Occipital lobe (tissue), 2 donors: ENCODE measurements around the gene AGFG2. TPM values are rescaled to one million over a fixed set of nuclear protein-coding genes. Genes with fewer than 3 reads are reported as not detected.

ENCODE experiments used
- DNase-seq: peaks from one replicate; lab custom pipeline; 2025; lab: John Stamatoyannopoulos, UW
- total RNA-seq: library from RNA; depleted of rRNA; stranded (reverse); fragments of >200 nt; gene quantifications from one replicate; pipeline ENCODE4 v1.2.3, GENCODE V29; 2014

Gene AGFG2
- total RNA-seq, 1 donor from 2014 or later, result 2.0 TPM

DNA sequence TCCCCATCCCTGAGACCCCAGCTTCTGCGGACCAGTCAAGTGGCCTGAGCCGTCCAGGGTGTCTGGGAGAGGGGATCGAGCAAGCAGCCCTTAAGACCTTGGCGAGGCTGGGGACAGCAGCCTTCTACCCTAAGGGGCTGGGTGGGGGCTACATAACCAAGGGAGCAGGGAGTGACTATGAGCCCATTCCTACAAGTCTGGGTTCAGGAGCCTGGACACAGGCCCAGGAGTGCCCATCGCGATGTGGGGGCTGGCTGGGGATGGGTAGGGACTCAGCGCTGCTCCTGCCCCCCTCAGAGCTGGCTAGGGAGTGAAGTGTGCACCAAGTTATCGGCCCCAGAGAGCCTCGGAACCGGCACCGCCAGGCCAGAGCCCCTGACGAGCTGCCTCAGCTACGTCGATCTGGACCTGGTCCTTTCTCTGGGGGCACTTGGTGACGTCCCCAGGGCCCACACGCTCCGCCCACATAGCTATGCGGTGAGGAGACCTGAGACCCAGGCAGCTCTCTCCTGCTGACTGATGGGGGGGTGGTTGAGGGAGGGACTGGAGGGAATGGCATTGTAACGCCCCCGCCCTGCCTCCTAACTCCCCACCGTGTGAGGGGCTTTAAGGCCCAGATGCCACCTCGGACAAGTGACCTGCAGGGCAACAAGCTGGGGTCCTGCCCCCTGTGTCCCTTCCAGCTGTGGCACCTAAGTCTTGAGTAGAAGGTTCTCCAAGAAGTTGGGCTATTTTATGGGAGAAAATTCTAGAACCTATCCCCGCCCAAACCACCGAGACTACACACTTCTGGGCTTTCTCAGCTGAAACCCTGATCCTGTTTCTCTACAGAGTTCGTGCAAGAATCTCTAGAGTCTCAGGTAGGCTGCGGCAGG, 32.2 kb downstream of the AGFG2 start:
- no peak for DNase-seq

DNA sequence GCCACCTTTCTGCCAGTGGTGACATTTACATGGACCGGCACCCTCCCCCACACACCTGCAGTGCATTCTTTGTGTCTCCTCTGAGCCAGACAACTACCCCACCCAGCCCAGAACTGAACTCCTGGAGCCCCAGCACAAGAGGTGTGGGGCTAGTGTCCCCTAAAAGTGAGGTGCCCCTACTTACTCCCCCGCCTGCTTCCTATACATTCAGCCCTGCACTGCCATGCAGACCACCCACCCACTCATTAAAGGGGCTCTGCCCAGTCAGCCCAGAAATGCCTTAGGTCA, 32.8 kb downstream of the AGFG2 start:
- no peak for DNase-seq

DNA sequence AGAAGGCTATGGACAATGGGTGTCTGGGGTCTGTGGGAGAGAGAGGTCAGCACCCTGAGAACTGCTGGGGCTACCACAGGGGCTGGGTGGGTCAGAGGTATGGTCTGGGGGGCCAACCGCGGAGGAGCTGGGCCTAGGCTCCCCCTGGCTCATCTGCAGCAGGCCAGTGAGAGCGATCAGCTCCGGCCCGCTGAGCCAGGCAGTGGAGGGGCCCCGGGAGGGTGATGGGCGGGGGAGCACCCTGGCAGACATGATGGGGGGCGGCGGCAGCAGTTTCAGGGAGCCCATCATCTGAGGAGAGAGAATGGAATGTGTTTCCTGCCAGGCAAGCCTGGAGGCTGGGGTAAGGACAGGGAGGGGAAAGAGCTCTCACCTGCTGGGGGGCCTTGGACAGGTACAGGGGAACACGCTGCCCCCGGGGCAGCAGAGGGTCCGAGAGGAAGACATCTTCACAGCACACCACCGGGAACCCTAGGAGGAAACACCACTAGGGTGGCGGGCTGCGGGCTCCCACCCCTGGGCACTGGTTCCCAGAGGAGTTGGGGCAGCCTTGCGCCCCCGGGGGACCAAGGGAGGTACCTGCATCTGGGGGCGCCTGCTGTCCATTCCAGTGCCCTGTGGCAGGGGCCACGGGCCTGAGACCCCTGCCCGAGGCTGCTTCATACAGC, 33.4 kb downstream of the AGFG2 start:
- DNase-seq, result no peak

DNA sequence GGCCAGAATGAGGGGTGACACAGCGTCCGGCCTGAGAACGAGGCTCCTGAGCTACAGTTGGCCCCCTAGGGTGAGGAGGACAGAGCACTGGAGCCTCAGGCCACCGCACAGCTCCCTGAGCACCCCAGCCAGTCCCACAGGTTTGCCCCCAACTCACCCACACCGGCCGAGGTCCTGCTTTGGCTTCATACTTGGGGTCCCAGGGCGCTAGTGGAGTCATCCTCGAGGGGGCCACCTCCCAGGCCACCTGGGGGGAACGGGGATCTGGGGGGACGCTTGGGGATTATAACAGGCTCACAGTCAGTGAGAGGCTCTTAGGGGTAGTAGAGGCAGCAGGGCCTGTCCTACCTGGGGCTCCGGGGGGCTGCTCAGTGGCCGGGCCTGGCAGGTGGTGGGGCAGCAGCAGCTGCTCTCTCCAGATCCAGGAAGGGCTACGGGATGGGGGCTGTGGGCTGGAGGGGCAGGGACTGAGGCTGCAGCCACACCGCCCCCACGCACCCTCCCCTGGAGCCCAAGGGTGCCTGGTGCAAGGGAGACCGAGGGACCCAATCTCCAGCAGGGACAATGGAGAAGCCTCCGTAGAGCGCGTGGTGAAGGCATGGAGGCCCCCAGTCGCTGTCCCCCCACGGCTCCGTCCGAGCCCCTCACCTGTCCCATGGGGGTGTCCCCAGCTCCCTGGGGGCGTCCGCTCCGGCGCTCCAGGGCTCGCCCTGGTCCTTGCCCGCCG, 34.1 kb downstream of the AGFG2 start:
- DNase-seq, result no peak

DNA sequence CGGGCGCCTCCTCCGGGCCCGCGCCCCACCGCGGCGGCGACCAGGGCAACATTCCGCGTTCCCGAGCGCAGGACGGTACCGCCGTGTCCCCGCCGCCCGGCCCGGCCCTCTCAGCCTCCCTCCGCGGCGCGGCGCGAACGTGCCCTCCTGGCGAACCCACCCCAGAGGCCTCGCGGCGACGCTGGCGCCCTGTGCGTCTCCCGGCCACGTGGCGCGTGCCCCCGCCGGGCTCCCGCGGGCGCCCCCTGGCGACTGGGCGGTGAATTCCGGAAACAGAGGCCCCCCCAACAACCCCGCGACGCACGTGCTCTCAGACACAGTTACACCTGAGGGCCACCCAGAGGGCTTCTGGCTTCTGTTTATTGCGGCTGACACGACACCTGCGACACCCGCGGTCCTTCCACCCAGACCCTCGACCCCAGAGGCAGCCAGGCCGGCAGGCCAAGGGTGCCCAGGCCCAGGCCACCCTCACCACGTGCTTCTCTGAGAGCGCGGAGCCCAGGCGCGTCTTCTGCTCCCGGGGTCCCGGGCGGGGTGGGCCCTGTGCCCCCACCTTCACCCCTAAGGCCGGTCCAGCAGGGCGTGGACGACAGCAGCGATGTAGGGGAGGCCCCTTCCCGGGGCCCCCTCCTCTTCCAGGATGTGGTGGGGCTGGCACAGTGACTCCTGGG, 34.8 kb downstream of the AGFG2 start, which contains the start of gene SAP25:
Gene SAP25 (minus strand): TSS at position 210 of the 671 bp plus-strand sequence. CDS start 158 bp downstream, at position 52.
- no peak for DNase-seq

DNA sequence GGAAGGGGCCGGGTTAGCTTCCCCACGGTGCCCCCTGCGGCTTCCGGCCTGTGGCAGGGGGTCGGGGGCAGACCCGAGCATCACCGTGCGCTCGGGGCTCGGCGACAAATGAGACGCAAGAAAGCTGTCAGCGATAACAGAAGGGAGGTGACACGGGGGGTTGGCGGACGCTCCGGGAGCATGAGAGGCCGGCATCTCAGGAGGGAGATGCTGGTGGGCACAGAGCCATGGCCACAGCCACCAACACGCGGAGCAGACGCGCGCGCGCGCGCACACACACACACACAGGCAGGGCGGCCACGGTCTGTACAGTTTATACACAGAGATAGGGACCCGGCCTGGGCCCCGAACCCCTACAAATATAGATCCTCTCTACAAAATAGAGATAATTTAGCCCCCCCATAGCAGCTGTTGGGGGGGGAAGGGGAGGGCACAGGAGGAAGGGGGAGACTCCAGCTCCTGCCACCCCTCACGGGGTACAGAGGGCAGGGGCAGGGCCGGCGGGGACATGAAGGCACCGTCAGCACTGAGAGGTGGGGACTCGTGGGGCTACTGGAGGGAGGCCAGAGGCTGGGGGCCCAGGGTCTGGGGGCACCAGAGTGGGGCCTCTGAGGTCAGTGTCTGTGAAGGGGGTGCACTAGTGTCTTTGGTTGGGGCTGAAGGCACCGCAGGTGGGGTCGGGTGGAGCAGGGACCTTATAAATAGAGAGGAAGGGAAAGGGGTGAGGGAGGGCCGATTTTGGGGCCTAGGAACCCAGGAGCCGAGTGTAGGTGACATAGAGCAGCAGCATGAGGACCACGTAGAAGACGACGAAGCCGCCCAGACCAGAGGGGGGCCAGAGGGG, 35.6 kb downstream of the AGFG2 start:
- no peak for DNase-seq

DNA sequence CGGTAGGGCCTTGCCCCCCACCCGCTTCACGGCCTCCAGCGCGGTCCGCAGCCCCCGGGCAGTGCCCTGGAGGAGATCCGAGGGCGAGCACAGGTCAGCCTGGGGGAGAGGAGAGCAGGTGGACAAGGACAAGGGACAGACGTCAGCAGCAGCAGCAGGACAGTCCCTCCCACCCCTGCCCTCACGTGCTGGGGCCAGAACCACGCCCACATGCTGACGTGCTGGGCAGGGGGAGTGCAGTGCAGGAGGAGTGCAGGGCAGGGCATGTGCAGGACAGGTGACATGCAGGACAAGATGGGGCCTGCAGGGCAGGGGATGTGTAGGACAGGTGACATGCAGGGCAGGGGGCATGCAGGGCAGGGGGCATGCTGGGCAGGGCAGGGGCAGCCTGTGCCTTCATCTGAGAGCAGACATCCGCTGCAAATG, 36.2 kb downstream of the AGFG2 start:
- DNase-seq, result no peak

DNA sequence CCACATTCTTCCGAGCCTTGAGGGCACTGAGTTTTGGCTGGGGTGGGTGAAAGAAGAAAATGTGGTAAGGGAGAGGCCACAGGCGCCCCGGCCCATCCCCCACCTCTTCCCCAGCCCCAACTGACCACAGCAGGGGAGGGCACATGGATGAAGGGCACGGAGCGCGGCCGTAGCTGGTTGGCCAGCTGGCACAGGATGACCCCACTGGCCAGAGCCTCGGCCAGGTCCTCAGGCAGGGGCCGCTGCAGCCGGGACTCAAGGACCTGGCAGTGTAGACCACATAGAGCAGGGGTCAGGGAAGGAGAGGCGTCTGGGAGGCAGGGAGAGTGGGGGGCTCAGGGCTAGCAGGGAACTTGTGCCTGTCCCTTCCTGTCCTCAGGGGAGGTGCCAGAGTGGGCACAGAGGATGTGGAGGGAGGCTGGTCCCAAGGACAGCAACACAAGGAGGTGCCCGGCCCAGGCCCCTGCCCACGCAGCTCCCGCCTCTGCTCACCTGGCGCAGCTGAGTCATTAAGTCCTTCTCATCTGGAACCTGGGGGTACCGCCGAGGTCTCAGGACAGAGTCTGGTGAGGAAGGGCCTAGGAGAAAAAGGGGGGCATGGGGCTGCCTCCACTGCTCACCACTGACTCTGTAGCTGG, 36.9 kb downstream of the AGFG2 start:
- DNase-seq, result no peak

DNA sequence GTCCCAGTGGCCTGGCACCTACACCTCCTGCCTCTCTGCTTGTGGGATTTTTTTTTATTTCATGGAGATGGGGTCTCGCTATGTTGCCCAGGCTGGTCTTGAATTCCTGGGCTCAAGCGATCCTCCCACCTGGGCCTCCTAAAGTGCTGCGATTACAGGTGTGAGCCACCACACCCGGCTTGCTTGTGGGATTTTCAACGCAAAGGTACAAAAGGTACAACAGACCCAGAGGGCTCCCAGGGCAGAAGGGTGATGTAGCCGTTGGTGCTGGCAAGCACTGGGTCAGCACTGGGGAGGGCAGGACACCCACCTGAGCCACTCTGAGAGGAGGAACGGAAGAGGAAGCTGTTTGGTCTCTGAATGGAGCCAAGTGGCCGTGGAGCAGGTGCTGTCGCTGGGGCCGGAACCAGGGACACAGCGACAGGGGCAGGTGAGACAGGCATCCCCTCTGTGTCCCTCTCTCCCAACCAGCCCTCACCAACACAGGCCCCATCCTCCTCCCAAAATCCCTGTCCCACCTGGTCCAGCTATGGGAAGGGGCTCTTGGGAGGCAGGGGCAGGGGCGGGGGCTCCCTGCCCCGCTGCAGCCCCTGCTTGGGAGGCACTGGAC, 37.5 kb downstream of the AGFG2 start:
- DNase-seq, result no peak

DNA sequence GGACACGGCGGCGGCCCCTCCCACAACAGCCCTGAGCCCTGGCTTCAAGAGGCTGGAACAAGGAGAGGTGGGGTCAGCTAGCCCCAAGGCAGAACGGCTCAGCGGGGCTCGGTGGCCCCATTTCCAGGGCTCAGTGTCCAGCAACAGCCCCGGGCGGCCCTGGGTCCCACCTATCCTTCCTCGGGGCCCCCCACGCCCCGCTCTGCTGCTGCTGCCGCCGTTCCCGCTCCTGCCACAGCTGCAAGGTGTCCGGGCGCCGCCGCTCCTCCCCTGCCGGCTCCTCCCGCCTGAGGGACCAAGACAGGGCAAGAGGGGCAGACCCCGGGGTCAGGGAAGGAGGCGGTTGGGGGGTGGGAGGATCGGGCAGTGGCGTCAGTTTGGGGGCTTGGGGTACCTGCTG, 38.1 kb downstream of the AGFG2 start:
- DNase-seq, result no peak

DNA sequence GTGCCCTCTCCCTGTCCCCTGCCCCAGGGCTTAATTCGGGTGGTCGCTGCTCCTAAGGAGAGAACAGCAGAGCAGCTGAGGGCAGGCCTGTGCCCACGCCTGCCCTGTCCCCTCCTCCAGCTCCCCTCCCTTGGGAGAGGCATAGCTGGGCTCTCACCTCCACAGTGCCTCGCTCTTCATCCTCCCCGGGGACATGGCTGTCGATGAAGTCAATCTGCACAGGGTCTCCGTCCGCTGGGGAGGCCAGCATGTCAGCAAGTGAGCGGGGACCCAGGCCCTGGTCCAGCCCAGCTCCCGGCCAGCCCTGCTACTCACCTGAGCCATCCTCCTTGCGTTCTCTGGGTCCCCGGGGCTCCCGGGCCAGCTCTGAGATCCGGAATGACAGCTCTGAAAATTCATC, 38.5 kb downstream of the AGFG2 start:
- DNase-seq, result no peak

DNA sequence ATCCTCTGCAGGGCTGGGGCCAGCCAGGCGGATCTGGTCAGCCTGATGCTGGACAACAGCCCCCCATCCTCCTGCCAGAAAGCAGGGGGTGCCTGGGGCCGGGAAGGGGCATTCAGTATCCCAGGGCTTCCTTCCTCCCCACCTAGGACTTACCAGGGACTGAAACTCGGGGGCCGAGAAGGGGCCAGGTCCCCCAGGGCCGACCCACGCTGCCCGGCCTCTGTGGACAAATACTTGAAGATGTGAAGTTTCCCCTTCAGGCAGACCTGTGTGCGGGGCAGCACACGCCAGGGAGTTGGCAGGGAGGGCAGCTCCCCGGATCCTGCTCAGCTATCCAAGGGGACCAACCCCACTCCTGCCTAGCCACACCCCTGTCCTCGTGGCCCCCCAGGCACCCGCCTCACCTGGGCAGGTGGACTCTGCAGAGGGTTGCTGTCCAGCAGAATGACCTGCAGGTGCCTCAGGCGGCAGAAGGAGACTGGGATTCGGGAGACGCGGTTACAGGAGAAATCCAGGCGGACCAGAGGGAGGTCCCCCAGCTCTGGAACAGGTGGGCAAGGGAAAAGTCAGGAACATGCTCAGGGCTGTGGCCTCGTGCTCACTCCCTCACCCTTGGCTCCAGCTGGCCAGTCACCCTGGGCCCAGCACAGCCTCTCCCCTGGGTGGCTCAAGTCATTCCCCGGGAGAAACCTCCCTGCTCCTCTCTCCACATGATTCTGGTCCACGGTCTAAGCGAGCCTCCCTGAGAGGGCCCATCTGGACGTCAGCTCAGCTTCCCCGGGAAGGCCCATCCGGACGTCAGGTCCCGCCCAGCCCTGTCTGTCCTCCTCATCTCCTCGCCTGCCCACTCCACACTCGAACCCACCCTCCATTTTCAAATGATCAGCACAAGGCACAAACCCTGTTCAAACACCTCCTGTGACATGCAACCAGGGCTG, 39.5 kb downstream of the AGFG2 start:
- no peak for DNase-seq

DNA sequence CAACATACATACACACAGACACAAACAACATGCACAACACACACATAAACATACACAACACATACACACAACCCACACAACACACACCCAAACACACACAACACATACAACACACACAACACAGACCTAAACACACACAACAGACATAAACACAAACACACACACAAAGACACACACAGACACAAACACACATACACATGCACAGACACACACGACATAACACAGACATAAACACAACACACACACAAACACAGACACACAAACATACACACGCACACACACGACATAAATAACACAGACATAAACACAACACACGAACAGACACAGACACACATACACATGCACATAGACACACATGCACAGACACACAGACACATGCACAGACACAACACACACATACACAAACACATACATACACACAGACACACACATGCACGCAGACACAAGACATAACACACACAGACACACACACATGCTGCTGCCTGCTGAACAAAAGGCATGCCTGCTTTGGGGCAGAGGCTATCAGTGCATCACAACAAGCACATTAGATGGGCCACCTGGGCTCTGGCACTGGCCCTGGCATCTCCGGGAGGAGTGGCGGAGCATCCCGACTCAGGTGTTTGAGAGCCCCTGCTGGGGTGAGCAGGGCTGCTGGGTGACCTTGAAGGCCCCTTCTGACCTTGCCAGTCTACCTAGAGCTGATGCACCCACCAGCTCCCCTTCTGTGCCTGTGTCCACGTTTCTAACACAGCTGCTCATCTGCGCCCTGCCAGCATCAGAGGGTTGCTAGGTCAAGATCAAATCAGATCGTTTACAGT, 41.7 kb downstream of the AGFG2 start:
- no peak for DNase-seq

DNA sequence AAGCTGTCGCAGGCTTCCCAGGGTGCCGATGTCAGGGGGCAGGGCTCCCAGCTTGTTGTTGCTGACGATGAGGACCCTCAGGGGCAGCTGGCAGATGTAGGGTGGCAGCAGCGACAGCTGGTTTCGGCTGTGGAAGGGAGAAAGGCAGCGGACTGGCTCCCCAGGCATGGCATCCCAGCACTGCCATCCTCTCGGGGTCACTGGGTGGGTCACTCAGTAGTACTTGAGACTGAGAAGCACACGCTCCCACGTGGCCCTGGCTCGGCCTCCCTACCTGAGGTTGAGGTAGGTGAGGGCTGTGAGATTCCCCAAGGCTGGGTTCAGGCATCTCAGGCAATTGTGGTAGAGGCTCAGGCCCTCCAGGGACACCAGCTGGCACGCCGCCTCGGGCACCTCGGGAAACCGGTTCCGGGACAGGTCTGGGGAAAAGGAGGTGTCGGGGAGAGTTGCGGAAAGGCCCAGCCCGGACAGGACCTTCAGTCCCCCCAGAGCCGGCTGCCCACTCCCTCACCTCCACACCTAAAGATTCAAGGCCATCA, 43.1 kb downstream of the AGFG2 start:
- no peak for DNase-seq

DNA sequence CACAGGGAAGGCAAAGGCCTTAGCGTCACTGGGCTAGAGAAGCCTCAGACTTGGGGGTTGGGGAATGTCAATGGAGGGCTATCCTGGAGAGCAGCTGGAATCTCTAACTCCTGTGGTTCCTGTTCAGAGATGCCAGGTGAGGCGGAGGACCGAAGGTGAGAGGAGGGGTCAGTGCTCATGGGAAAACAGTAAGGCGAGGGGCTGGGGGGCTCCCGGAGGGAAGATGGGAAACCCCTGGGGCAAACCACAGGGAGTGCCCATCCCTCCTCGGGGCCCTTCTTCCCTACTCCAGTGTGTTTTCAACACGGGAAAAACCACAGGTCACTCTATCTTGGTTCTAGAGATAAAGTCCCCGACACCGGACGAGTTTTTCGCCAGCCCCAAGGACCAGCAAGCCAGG, 43.6 kb downstream of the AGFG2 start:
- DNase-seq, result no peak

DNA sequence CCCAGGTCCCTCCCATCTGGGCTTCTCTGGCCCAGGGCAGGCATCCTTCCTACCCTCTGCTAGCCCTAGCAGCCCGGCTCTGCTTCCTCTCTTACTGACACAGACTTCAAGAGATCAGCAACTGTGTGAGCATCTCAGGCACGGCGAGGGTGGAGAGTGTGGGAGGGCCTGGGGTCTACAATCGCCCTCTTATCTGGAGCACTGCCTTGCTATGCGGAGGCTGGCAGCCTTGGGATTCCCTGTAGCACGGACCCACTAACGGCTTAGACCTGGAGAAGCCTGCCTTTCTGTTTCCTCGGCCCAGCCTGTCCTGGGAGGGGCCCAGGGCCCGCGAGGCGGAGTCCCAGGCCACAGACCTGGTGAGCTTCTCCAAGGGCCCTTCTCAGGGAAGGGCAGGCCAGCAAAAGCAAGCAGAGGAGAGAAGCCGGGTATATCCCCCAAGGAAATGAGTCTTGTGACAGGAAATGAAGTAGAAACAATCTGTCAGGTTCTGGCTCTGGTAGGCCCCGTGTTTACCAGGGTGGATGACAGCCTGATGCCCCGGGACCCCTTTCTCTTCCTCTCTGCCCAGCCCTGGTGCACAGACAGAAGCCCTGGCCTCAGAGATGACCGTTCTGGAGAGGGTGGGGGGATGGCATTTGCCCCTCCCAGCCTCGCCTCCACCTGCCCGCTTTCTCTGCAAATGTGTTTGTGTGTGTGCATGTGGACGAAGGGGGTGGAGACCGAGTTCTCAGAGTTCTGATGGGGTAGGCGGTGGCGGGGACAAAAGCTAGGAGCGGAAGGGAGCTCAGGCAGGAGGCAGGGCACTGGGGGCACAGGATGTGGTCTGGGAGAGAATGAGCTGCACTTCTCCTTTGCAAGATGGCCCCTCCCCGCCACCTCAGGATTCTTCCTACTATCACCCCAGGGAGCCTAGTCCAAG, 44.4 kb downstream of the AGFG2 start:
- no peak for DNase-seq
